Fibroblast of the aortic adventitia (primary cell): ENCODE data around the gene TRIM52. TPM values are rescaled to one million over a fixed set of nuclear protein-coding genes. Genes with fewer than 3 reads are reported as not detected.
"Not testable (repeated sequence)": the region's sequence is repeated elsewhere in the genome, so short reads cannot be mapped to it uniquely, and the experiment has no call there.

Experiments used
- DNase-seq: peaks from one replicate; pipeline ENCODE4 v3.0.0-alpha.2; 2010; ENCODE audit warnings: low read depth
- H3K4me3 ChIP-seq: 2 replicates; pipeline ENCODE4 v1.5.1; 2011; ENCODE audit warnings: low read depth, mild to moderate bottlenecking, control low read depth, low read length, moderate library complexity
- total RNA-seq: library from RNA; depleted of rRNA; stranded (reverse); fragments of >200 nt; gene quantifications from 2 replicates; pipeline ENCODE4 v1.2.3, GENCODE V29; 2012; ENCODE audit warnings: low replicate concordance
- TF ChIP-seq, protein P1 (sequence below): IDR thresholded peaks from 2 replicates; pipeline ENCODE4 v1.5.1; 2011; ENCODE audit warnings: mild to moderate bottlenecking, low read length, control low read depth, inconsistent platforms; ENCODE audit not compliant: insufficient read depth

TRIM52 gene
- total RNA-seq = 7.4 and 15.6 TPM in 2 replicates

DNA sequence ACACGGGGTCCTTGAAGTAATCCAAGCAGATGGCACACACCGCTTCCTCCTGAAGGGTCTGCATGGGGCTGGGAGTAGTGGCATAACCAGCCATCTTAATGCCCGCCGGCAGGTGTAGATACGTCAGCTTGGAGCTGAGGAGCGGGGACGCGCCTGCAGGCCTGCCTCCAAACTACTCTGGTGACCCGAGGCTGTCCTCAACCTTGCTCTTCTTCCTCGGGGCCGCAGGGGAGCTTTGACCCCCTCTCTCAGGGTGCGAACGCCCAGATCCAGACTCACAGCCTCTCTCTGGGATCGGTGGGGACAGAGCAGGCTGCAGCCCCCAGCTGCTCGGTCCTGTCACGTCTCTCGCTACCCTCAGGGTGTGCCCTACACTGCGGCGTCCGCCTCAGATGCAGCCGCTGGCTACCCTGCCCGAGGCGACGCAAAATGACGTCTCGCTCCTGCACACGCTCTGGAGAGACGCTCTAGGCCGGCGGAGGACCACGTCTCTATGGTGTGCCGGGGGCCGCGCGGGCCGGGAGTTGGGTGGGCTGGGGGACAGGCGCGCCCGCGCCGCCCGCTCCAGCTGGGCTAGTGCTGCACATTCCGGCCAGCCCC is at the start of gene TRIM52:
Gene TRIM52, minus strand, starts transcription at position 424 of the 600 bp plus-strand sequence. Its CDS starts 330 bp downstream, at position 94.
- DNase-seq = peak; percentile 86
- TF ChIP-seq, protein P1, sequence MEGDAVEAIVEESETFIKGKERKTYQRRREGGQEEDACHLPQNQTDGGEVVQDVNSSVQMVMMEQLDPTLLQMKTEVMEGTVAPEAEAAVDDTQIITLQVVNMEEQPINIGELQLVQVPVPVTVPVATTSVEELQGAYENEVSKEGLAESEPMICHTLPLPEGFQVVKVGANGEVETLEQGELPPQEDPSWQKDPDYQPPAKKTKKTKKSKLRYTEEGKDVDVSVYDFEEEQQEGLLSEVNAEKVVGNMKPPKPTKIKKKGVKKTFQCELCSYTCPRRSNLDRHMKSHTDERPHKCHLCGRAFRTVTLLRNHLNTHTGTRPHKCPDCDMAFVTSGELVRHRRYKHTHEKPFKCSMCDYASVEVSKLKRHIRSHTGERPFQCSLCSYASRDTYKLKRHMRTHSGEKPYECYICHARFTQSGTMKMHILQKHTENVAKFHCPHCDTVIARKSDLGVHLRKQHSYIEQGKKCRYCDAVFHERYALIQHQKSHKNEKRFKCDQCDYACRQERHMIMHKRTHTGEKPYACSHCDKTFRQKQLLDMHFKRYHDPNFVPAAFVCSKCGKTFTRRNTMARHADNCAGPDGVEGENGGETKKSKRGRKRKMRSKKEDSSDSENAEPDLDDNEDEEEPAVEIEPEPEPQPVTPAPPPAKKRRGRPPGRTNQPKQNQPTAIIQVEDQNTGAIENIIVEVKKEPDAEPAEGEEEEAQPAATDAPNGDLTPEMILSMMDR = no peak
- peak within 1 kb of the TSS; percentile 93 for H3K4me3 ChIP-seq

DNA sequence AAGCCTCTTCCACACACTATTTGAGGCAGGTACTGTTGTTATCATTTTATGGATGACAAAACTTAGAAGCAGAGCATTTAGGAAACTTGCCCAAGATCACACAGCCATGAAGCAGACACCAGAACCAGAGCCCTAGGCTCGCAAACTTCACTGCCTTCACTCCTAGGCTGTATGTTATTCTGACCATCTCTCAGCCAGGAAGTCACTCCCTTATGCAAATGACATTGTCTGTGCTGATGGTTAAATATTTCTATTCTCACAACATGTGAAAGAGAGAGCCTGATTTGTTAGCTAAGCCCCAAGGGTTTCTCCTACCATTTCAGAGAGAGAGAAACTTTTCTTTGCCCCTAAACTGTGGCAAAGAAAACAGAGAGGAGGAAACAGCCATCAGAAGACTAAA is 26.4 kb upstream of the TRIM52 start:
- H3K4me3 ChIP-seq, DNase-seq: not testable (repeated sequence)

DNA sequence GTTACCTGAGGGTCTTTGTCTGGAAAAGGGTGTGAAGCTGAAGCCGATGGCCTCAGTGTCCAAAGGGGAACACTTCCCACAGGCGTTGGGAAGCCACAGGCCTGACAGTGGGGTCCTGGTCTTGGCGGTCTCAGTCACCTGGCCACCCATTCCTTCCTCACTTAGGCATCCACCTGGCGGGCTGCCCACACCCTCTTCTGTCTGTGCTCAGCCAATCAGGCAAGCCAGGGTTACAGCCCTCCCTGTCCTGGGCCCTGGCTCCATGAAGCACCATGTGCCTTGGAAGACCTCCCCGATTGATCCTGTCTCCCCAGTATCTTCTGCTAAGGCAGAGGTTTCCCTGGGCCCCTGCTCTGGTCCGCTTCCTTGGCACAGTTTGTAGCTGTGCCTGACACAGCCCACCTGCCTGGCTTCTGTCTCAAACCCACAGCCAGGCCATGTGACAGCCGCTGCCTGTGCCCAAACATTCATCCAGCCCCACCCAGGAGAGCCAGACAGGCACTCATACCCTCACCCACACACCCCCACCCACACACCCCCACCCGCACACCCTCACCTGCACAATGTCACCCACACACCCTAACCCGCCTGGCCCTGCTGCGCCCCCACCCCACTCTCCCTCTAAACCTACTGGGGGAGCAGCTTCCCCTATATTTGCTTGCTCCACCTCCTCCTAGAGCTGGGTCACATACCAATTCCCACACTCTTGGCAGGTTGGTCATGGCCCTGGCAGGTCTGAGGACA is 25.2 kb upstream of the TRIM52 start:
- not testable (repeated sequence) for DNase-seq, H3K4me3 ChIP-seq

DNA sequence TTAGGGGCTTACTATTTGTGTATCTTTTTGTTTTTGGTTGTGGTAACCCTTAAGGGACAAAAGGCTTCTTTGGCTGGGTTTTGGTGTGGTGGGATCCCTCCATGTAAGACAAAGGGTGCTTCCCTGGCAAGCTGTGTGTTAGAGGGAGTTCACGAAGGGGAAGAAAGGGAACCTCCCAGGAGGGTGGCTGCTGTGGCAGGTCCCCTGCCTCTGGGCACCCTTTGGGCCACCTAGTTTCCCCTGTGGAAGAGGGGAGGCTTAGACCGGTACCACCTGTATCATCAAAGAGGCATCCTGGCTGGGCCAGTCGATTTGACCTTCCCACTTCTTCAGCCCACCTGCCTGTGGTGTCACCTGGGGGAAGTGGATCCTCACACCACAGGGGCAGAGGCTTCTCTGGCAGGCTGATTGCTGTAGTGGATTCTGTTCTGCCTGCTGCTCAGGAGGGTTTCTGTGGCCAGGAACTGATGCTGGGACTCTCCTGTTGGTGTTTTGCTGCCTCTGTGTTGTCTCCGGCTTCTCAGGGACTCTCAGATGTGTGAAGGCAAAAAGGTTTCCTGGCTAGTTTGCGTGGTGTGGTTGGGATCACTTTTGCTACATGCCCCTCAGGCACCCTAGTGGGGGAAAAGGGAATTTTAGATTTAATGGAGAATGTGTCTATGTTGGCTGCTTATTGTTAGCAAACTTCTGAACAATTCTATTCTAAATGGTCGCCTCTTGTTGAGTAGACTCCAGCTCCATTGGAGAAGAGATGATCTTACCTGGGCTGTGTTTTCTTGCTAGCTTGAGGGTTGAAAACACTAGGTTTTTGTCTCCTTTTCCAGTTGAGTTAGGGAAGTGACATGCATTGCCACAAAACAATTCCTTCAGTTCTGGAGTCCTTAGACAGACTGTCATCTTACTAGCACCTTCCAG is 23.2 kb upstream of the TRIM52 start:
- not testable (repeated sequence) for DNase-seq, H3K4me3 ChIP-seq

DNA sequence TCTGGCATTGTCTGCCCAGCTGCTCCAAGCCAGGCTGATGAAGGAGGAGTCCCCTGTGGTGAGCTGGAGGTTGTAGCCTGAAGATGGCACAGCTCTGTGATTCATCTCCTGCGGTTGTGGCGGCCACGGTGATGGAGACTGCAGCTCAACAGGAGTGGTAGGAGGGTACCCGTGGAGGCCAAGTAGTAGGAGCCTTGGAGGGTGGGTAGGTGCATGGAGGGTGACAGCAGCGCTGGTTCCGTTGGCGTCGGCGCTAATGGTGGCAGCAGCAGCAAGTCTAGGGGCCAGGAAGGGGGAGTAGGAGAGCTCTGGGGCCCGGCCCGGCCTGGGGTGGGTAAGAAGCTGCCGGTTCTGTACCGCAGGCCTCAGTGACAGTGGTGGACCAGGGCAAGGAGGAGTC is 22.4 kb upstream of the TRIM52 start:
- no peak overlapping the region for H3K4me3 ChIP-seq
- no peak for DNase-seq
- TF ChIP-seq, protein P1 = no peak

DNA sequence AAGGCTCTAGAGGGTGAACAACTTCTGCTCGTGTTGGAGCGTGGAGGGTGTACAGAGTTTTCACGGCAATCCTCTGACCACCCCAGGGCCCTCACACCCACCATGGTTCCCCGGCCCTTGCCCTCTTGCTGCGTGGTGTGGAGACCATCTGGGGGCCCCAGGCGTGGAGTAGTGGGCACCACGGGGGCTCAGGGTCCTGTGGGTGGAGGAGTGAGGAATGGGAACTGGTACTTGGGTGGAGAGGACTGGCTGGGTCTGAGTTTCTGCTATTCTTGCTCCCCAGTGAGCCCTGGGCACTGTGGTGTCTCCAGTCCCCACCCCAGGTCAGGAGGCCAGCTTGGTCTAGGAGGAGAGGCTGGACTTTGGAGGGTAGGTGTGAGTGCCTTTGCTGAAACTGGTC is 21.9 kb upstream of the TRIM52 start:
- TF ChIP-seq, protein P1 = no peak
- H3K4me3 ChIP-seq = no peak overlapping the region

DNA sequence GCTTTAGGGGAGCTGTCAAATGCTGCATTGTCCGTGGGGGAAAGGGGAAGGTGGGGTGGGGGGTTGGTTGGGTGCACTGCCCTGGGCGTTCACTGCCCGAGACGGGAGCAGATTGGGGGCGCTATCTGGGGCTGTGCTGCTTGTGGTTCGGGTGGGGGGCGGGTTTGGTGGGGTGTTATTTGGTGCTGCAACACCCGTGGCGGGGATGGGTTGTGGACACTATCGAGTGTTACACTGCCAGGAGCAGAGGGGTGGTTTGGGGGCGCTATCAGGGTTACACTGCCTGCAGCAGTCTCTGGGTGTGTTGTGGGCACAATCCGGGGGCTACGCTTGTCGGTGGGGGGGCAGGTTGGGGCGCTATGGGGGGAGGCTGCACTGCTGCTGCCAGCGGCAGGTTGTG is 21.5 kb upstream of the TRIM52 start:
- not testable (repeated sequence) for DNase-seq, H3K4me3 ChIP-seq

More for the DNA sequence above, 21.9 kb upstream of the TRIM52 start:
- DNase-seq = no peak

DNA sequence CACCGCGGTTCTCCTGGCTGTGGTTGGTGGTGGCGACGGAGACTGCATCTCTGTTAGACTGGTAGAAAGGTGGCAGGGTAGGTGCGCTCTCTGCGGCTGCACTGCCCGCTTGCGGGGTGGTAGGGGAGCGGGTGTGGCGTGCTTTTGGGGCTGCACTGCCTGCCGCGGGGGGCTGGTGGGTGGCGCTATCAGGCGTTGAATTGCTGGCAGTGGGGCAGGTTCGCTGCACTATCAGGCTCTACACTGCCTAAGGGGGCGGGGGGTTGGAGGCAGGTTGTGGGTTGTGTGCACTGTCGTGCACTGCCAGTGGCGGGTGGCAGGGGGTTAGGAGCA is 21.0 kb upstream of the TRIM52 start:
- no peak overlapping the region for H3K4me3 ChIP-seq
- no peak for DNase-seq
- TF ChIP-seq, protein P1 = no peak
